ENCODE measurements around the gene HAP1.

- TF ChIP-seq CTCF (IDR thresholded peaks at IDR 0.05) (peak in 11 of 12 donors; percentile 21 to 73 (median 52)), POLR2A (IDR thresholded peaks at IDR 0.05) (peak in 1 of 2 donors; percentile 29)
Observed at GRCh38 chr17:41777157-41777573, 42.7 kb upstream of the HAP1 start.

Measured in heart left ventricle (tissue), 13 donors.